Fibroblast of mammary gland (primary cell): ENCODE measurements around the gene CIP2A.
A peak's percentile ranks its signal among the peaks of the same experiment; 100 is the strongest.

ENCODE experiments used
- DNase-seq: peaks from one replicate; pipeline ENCODE4 v3.0.0-alpha.2; 2010; ENCODE audit warnings: low read depth
- H3K4me3 ChIP-seq: 2 replicates; pipeline ENCODE4 v1.5.1; 2011; ENCODE audit warnings: low read depth, mild to moderate bottlenecking, low read length, moderate library complexity; ENCODE audit not compliant: control insufficient read depth
- TF ChIP-seq, protein P1 (sequence below): conservative IDR thresholded peaks from 2 replicates; pipeline ENCODE4 v1.5.1; 2011; ENCODE audit warnings: low read depth, low read length, inconsistent platforms; ENCODE audit not compliant: control insufficient read depth, insufficient read depth

Gene CIP2A

GRCh38 chr3:108552267-108553159 is 36.7 kb downstream of the CIP2A start:
- TF ChIP-seq, protein P1, sequence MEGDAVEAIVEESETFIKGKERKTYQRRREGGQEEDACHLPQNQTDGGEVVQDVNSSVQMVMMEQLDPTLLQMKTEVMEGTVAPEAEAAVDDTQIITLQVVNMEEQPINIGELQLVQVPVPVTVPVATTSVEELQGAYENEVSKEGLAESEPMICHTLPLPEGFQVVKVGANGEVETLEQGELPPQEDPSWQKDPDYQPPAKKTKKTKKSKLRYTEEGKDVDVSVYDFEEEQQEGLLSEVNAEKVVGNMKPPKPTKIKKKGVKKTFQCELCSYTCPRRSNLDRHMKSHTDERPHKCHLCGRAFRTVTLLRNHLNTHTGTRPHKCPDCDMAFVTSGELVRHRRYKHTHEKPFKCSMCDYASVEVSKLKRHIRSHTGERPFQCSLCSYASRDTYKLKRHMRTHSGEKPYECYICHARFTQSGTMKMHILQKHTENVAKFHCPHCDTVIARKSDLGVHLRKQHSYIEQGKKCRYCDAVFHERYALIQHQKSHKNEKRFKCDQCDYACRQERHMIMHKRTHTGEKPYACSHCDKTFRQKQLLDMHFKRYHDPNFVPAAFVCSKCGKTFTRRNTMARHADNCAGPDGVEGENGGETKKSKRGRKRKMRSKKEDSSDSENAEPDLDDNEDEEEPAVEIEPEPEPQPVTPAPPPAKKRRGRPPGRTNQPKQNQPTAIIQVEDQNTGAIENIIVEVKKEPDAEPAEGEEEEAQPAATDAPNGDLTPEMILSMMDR = peak; percentile 44
- H3K4me3 ChIP-seq = no peak overlapping the region
- peak; percentile 65 for DNase-seq

- no peak overlapping the region for H3K4me3 ChIP-seq
- DNase-seq = no peak
- TF ChIP-seq, protein P1 = no peak
Observed at GRCh38 chr3:108548886-108549285, 40.4 kb downstream of the CIP2A start.

GRCh38 chr3:108548304-108548703 is 40.9 kb downstream of the CIP2A start:
- TF ChIP-seq, protein P1 = no peak
- no peak overlapping the region for H3K4me3 ChIP-seq
- peak; percentile 35 for DNase-seq

DNA sequence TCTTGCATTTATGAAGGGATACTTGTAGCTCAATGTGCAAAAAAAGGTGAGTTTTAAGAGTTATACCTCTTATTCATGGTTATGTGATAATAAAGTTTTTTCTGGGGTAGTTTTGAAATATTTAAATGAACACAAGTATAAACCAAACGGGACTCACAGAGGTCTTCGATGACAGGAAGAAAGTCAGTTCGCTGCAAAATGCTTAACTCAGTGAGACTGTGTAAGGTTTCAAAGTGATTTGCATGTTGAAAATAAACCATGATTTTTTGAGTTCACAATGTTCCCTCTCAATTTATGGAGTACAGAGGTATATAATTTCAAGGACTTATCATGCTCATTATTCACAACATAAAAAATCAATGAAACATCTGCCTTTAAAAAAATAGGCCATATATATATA is 42.5 kb downstream of the CIP2A start:
- no peak for DNase-seq
- no peak overlapping the region for H3K4me3 ChIP-seq
- TF ChIP-seq, protein P1 = no peak

DNA sequence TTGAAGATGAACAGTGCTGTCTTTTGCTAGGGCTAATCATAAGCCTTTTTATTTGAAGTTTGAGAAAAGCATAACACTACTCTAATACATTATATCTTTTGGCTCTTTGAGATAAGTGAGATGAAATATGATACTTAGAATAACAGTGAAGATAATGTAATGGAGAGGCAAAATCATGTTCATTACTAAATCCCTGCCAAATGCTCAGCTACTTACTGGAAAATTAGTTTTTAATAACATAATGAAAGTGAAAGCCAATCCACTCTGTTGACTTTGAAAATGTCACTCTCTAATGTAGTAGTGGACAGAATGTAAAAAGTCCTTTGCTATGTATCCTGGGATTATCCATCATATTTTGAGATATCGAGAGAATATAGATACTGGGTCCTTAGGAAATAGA is 43.0 kb downstream of the CIP2A start:
- H3K4me3 ChIP-seq = no peak overlapping the region
- TF ChIP-seq, protein P1 = no peak
- DNase-seq = no peak

GRCh38 chr3:108538083-108538482 is 51.2 kb downstream of the CIP2A start:
- TF ChIP-seq, protein P1 = no peak
- H3K4me3 ChIP-seq = no peak overlapping the region
- DNase-seq = no peak
